ENCODE measurements around the gene PF4V1.

GRCh38 chr4:73892966-73893365 is 39.9 kb downstream of the PF4V1 start:
- TF ChIP-seq EZH2 (IDR thresholded peaks at IDR 0.05; ENCODE audit: borderline replicate concordance, insufficient read depth, low read depth, low read length, poor library complexity, severe bottlenecking) (no peak), CTCF (IDR thresholded peaks at IDR 0.05) (no peak)

Data from B cell (primary cell).